Measurements from ENCODE around the gene VAMP2.

The VAMP2 gene

GRCh38 chr17:8125154-8125946 lies 37.4 kb downstream of the VAMP2 start:
- H3K4ac ChIP-seq (ENCODE audit: low read depth, low read length): no peak overlapping the region
- H3K79me1 ChIP-seq (ENCODE audit: low read length): no peaks in the 10 kb centered on the region
- H3K23ac ChIP-seq (ENCODE audit: low read length): no peak overlapping the region
- no peak overlapping the region for H2AK5ac ChIP-seq (ENCODE audit: low read length)
- no peak overlapping the region for H2BK5ac ChIP-seq (ENCODE audit: low read depth, low read length, poor library complexity)
- H3K9me3 ChIP-seq (ENCODE audit: insufficient read depth, low read depth, low read length): peaks cover 3% of the 10 kb centered on the region
- no peaks in the 10 kb centered on the region for H3K79me2 ChIP-seq (ENCODE audit: control insufficient read depth, insufficient read depth, low read length, poor library complexity)
- peak overlapping the region; percentile 23 for H2AFZ ChIP-seq (ENCODE audit: insufficient read depth, low read length, poor library complexity)
- peak overlapping the region; percentile 80 for H3K4me2 ChIP-seq (ENCODE audit: low read length)
- H4K91ac ChIP-seq (ENCODE audit: low read depth, low read length): no peak overlapping the region
- no CpG with 5 or more reads among the region's 40 CpGs for WGBS (ENCODE audit: extremely low coverage, insufficient coverage, insufficient read length)
- DNase-seq: peak; percentile 56 to 82
- H2BK12ac ChIP-seq (ENCODE audit: low read length): no peak overlapping the region
- peaks cover 26 to 41% of the 10 kb centered on the region in 2 experiments for H3K4me1 ChIP-seq (ENCODE audit: control insufficient read depth in 1 of 2, insufficient read depth in 2 of 2, low read length in 2 of 2)
- H3K4me3 ChIP-seq (ENCODE audit: low read depth, low read length): peak overlapping the region; percentile 67
- no peak overlapping the region for H3K27ac ChIP-seq (ENCODE audit: low read depth, low read length)
- no peak overlapping the region for H4K12ac ChIP-seq (ENCODE audit: low read depth, low read length)
- H3K27me3 ChIP-seq (ENCODE audit: insufficient read depth, low read length): peaks cover 38% of the 10 kb centered on the region
- no peak overlapping the region for H4K8ac ChIP-seq (ENCODE audit: low read depth, low read length)
- H3K36me3 ChIP-seq (ENCODE audit: control insufficient read depth in 1 of 2, insufficient read depth in 2 of 2, low read length in 2 of 2): no peaks in the 10 kb centered on the region
- no peak overlapping the region for H3K9ac ChIP-seq (ENCODE audit: low read length)
- no peak overlapping the region for H2BK120ac ChIP-seq (ENCODE audit: insufficient read depth, low read length, poor library complexity)
- no peak overlapping the region for H3K18ac ChIP-seq (ENCODE audit: low read length)
- H3K14ac ChIP-seq (ENCODE audit: low read length): no peak overlapping the region

DNA sequence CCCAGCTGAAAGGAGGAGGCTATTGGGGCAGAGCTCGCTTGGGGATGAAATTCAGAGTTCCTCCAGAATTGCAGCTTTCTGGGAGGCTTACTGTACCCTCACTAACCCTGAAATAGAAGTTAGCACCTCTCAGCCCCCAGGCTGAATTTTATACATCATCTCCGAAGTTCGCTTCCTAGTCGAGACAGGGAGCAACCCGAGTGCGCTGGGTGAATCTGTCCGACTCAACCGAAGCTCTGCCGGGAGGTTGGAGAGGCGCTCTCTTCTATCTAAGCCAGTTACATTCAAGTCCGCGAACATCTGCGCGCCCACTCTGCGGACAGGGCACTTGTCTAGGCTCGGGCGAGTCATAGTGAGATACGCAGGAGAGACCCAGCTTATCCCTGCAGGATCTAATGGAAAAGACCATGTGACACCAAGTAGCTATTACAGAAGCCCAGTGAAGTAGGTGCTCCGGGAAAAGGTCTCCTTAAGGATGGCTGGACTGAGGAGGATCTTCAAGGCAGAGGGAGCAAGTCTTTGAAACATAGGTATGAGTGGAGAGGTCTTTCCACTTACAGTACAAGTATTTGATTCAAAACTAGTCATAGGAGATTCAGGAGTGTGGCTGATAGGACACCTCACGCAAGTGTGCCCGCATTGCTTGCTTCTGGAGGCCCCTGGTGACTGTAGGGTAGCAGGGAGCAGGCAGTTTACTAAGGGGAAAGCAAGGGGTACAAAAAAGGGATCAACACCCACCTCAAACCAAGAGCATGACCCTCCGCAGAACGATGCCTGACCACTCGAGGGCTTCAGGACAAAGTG lies 38.2 kb downstream of the VAMP2 start:
- H2BK12ac ChIP-seq (ENCODE audit: low read length): no peak overlapping the region
- H3K27ac ChIP-seq (ENCODE audit: low read depth, low read length): no peak overlapping the region
- H4K12ac ChIP-seq (ENCODE audit: low read depth, low read length): no peak overlapping the region
- H3K4me3 ChIP-seq (ENCODE audit: low read depth, low read length): peak overlapping the region; percentile 58
- H3K27me3 ChIP-seq (ENCODE audit: insufficient read depth, low read length): peaks cover 38% of the 10 kb centered on the region
- H3K23ac ChIP-seq (ENCODE audit: low read length): no peak overlapping the region
- no CpG with 5 or more reads among the region's 24 CpGs for whole genome bisulfite sequencing (ENCODE audit: extremely low coverage, insufficient coverage, insufficient read length)
- H3K79me2 ChIP-seq (ENCODE audit: control insufficient read depth, insufficient read depth, low read length, poor library complexity): no peaks in the 10 kb centered on the region
- H2AK5ac ChIP-seq (ENCODE audit: low read length): no peak overlapping the region
- no peaks in the 10 kb centered on the region for H3K79me1 ChIP-seq (ENCODE audit: low read length)
- peak overlapping the region; percentile 80 for H3K4me2 ChIP-seq (ENCODE audit: low read length)
- H4K8ac ChIP-seq (ENCODE audit: low read depth, low read length): no peak overlapping the region
- H3K36me3 ChIP-seq (ENCODE audit: control insufficient read depth in 1 of 2, insufficient read depth in 2 of 2, low read length in 2 of 2): no peaks in the 10 kb centered on the region
- H3K4me1 ChIP-seq (ENCODE audit: control insufficient read depth in 1 of 2, insufficient read depth in 2 of 2, low read length in 2 of 2): peaks cover 26 to 41% of the 10 kb centered on the region in 2 experiments
- no peak overlapping the region for H3K4ac ChIP-seq (ENCODE audit: low read depth, low read length)
- H2BK5ac ChIP-seq (ENCODE audit: low read depth, low read length, poor library complexity): no peak overlapping the region
- H3K9ac ChIP-seq (ENCODE audit: low read length): no peak overlapping the region
- H3K14ac ChIP-seq (ENCODE audit: low read length): no peak overlapping the region
- peak in 1 of 2 donors; percentile 31 for DNase-seq
- no peak overlapping the region for H2BK120ac ChIP-seq (ENCODE audit: insufficient read depth, low read length, poor library complexity)
- H4K91ac ChIP-seq (ENCODE audit: low read depth, low read length): no peak overlapping the region
- peaks cover 3% of the 10 kb centered on the region for H3K9me3 ChIP-seq (ENCODE audit: insufficient read depth, low read depth, low read length)
- no peak overlapping the region for H2AFZ ChIP-seq (ENCODE audit: insufficient read depth, low read length, poor library complexity)
- H3K18ac ChIP-seq (ENCODE audit: low read length): no peak overlapping the region

DNA sequence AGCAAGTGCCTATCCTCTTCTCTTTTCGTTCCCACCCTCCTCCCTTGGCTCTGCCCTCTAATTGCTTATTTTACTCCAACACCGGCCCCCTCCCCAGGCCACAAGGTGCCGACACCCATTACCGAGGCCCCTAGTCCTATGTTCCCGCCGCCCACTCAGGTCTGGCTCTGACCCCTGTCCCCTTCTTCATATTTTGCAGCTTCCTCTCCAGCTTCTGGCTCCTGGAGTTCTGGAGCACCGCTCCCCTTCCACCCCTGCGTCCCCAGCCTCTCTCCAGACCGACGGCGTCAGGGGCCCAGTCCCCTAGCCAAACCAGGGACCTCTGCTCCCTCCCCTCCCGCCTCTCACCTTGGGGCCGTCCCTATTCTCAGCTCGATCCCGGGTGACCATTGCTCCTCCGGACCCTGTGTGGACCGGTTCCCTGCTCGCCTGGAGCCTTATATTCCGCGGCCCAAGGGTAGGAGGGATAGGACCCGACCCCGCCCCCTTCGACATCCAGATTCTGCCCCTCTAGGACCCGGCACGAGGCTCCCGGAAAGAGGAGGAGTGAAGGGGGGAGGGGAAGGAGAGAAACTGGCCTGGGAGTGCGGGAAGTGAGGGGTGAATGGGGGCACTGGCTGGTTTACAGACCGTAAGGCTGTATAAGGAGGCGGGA lies 38.9 kb downstream of the VAMP2 start, which contains the start of gene HES7:
Gene HES7, minus strand, starts transcription at position 412 of the 655 bp plus-strand sequence. Its CDS starts 22 bp downstream, at position 390.
- Histone ChIP-seq H3K27ac (ENCODE audit: low read depth, low read length) (no peak within 1 kb of the TSS), H3K23ac (ENCODE audit: low read length) (no peak within 1 kb of the TSS), H3K79me2 (ENCODE audit: control insufficient read depth, insufficient read depth, low read length, poor library complexity) (no peaks in the 10 kb centered on the region), H3K79me1 (ENCODE audit: low read length) (no peaks in the 10 kb centered on the region), H2BK12ac (ENCODE audit: low read length) (no peak within 1 kb of the TSS), H3K18ac (ENCODE audit: low read length) (no peak within 1 kb of the TSS), H2BK120ac (ENCODE audit: insufficient read depth, low read length, poor library complexity) (no peak within 1 kb of the TSS), H4K8ac (ENCODE audit: low read depth, low read length) (no peak within 1 kb of the TSS), H3K4me3 (ENCODE audit: low read depth, low read length) (peak within 1 kb of the TSS; percentile 71), H3K9ac (ENCODE audit: low read length) (no peak within 1 kb of the TSS), H4K91ac (ENCODE audit: low read depth, low read length) (no peak within 1 kb of the TSS), H3K4me2 (ENCODE audit: low read length) (peak within 1 kb of the TSS; percentile 80), H3K9me3 (ENCODE audit: insufficient read depth, low read depth, low read length) (peaks cover 3% of the 10 kb centered on the region), H3K4ac (ENCODE audit: low read depth, low read length) (no peak within 1 kb of the TSS), H3K4me1 (ENCODE audit: control insufficient read depth in 1 of 2, insufficient read depth in 2 of 2, low read length in 2 of 2) (peaks cover 26 to 41% of the 10 kb centered on the region in 2 experiments), H3K36me3 (ENCODE audit: control insufficient read depth in 1 of 2, insufficient read depth in 2 of 2, low read length in 2 of 2) (no peaks in the 10 kb centered on the region), H2AK5ac (ENCODE audit: low read length) (no peak within 1 kb of the TSS), H3K27me3 (ENCODE audit: insufficient read depth, low read length) (peaks cover 38% of the 10 kb centered on the region), H2AFZ (ENCODE audit: insufficient read depth, low read length, poor library complexity) (no peak within 1 kb of the TSS), H4K12ac (ENCODE audit: low read depth, low read length) (no peak within 1 kb of the TSS), H2BK5ac (ENCODE audit: low read depth, low read length, poor library complexity) (no peak within 1 kb of the TSS), H3K14ac (ENCODE audit: low read length) (no peak within 1 kb of the TSS)
- WGBS (ENCODE audit: extremely low coverage, insufficient coverage, insufficient read length): no CpG with 5 or more reads among the region's 29 CpGs
- DNase-seq: peak in 1 of 2 donors; percentile 7

- Histone ChIP-seq H3K4me3 (ENCODE audit: low read depth, low read length) (peak overlapping the region; percentile 71), H3K9ac (ENCODE audit: low read length) (no peak overlapping the region), H4K8ac (ENCODE audit: low read depth, low read length) (no peak overlapping the region), H3K27ac (ENCODE audit: low read depth, low read length) (no peak overlapping the region), H3K27me3 (ENCODE audit: insufficient read depth, low read length) (peaks cover 38% of the 10 kb centered on the region), H2BK120ac (ENCODE audit: insufficient read depth, low read length, poor library complexity) (no peak overlapping the region), H3K14ac (ENCODE audit: low read length) (no peak overlapping the region), H3K79me1 (ENCODE audit: low read length) (no peaks in the 10 kb centered on the region), H3K9me3 (ENCODE audit: insufficient read depth, low read depth, low read length) (peaks cover 3% of the 10 kb centered on the region), H2BK12ac (ENCODE audit: low read length) (no peak overlapping the region), H4K12ac (ENCODE audit: low read depth, low read length) (no peak overlapping the region), H2AK5ac (ENCODE audit: low read length) (no peak overlapping the region), H2AFZ (ENCODE audit: insufficient read depth, low read length, poor library complexity) (no peak overlapping the region), H3K4me2 (ENCODE audit: low read length) (peak overlapping the region; percentile 80), H2BK5ac (ENCODE audit: low read depth, low read length, poor library complexity) (no peak overlapping the region), H3K23ac (ENCODE audit: low read length) (no peak overlapping the region), H4K91ac (ENCODE audit: low read depth, low read length) (no peak overlapping the region), H3K18ac (ENCODE audit: low read length) (no peak overlapping the region), H3K4me1 (ENCODE audit: control insufficient read depth in 1 of 2, insufficient read depth in 2 of 2, low read length in 2 of 2) (peaks cover 26 to 45% of the 10 kb centered on the region in 2 experiments), H3K4ac (ENCODE audit: low read depth, low read length) (no peak overlapping the region), H3K79me2 (ENCODE audit: control insufficient read depth, insufficient read depth, low read length, poor library complexity) (no peaks in the 10 kb centered on the region), H3K36me3 (ENCODE audit: control insufficient read depth in 1 of 2, insufficient read depth in 2 of 2, low read length in 2 of 2) (no peaks in the 10 kb centered on the region)
- peak in 1 of 2 donors; percentile 25 for DNase-seq
- no CpG with 5 or more reads among the region's 55 CpGs for WGBS (ENCODE audit: extremely low coverage, insufficient coverage, insufficient read length)
These were observed 39.6 kb downstream of the VAMP2 start for GRCh38 chr17:8122924-8123694.
